ENCODE measurements around the gene BMP7. TPM values are rescaled to one million over a fixed set of nuclear protein-coding genes. Genes with fewer than 3 reads are reported as not detected.
A peak's percentile ranks its signal among the peaks of the same experiment; 100 is the strongest.

BMP7 gene
- total and polyA plus RNA-seq, 7 donors, result 0.03 TPM; not detected in 5

- WGBS, 3 donors, result 65 to 73% (median 69%) methylated on average over 19 of the region's 19 CpGs
- intact Hi-C loops (cut with DNase I), result no loop called here
Measured at GRCh38 chr20:57221916-57222630, 44.4 kb downstream of the BMP7 start.

GRCh38 chr20:57220337-57221145, 45.9 kb downstream of the BMP7 start:
- 54 to 64% (median 60%) methylated on average over 14 of the region's 14 CpGs for WGBS, 3 donors
- intact Hi-C loops (cut with DNase I), result no loop called here
- DNase-seq (peak in 1 of 2 donors; percentile 12), ATAC-seq (no peak)
- Histone ChIP-seq H3K4me1 (no peaks in the 10 kb centered on the region), H3K36me3 (ENCODE audit: insufficient read depth in 1 of 2, low read depth in 1 of 2) (no peaks in the 10 kb centered on the region), H3K9me3 (no peaks in the 10 kb centered on the region), H3K4me3 (no peak overlapping the region), H3K27me3 (ENCODE audit: insufficient read depth in 3 of 3, low read length in 2 of 3) (peaks cover 0 to 9% (median 2%) of the 10 kb centered on the region in 3 donors), H3K27ac (no peak overlapping the region)
- no peak for TF ChIP-seq CTCF (IDR thresholded peaks at IDR 0.05)

More at GRCh38 chr20:57221916-57222630, 44.4 kb downstream of the BMP7 start:
- Histone ChIP-seq H3K36me3 (ENCODE audit: insufficient read depth in 1 of 2, low read depth in 1 of 2) (no peaks in the 10 kb centered on the region), H3K4me1 (no peaks in the 10 kb centered on the region), H3K4me3 (no peak overlapping the region), H3K27me3 (ENCODE audit: insufficient read depth in 3 of 3, low read length in 2 of 3) (peaks cover 0 to 9% (median 3%) of the 10 kb centered on the region in 3 donors), H3K27ac (no peak overlapping the region), H3K9me3 (no peaks in the 10 kb centered on the region)
- DNase-seq (peak in 1 of 2 donors; percentile 19), ATAC-seq (no peak)
- no peak for TF ChIP-seq CTCF (IDR thresholded peaks at IDR 0.05)

GRCh38 chr20:57219071-57219677, 47.3 kb downstream of the BMP7 start:
- WGBS, 3 donors, result 94 to 96% (median 94%) methylated on average over 11 of the region's 11 CpGs
- intact Hi-C loops (cut with DNase I), result no loop called here
- Histone ChIP-seq H3K9me3 (no peaks in the 10 kb centered on the region), H3K27ac (no peak overlapping the region), H3K4me1 (no peaks in the 10 kb centered on the region), H3K4me3 (no peak overlapping the region), H3K36me3 (ENCODE audit: insufficient read depth in 1 of 2, low read depth in 1 of 2) (no peaks in the 10 kb centered on the region), H3K27me3 (ENCODE audit: insufficient read depth in 3 of 3, low read length in 2 of 3) (peaks cover 0 to 6% (median 2%) of the 10 kb centered on the region in 3 donors)
- peak in 1 of 2 donors; percentile 1 for DNase-seq
- ATAC-seq, result no peak
- TF ChIP-seq CTCF (IDR thresholded peaks at IDR 0.05), result no peak

- no peak for TF ChIP-seq CTCF (IDR thresholded peaks at IDR 0.05)
- Histone ChIP-seq H3K4me1 (no peaks in the 10 kb centered on the region), H3K36me3 (ENCODE audit: insufficient read depth in 1 of 2, low read depth in 1 of 2) (no peaks in the 10 kb centered on the region), H3K27me3 (ENCODE audit: insufficient read depth in 3 of 3, low read length in 2 of 3) (peaks cover 0 to 2% (median 0%) of the 10 kb centered on the region in 3 donors), H3K9me3 (no peaks in the 10 kb centered on the region), H3K4me3 (no peak overlapping the region), H3K27ac (no peak overlapping the region)
- 95 to 98% (median 96%) methylated on average over 5 of the region's 5 CpGs for WGBS, 3 donors
- ATAC-seq (no peak), DNase-seq (peak in 1 of 2 donors; percentile 2)
- intact Hi-C loops (cut with DNase I), result no loop called here
Measured at GRCh38 chr20:57218489-57218888, 48.0 kb downstream of the BMP7 start.
